Hepatocyte (in vitro differentiated cells): ENCODE measurements around the gene TMPRSS2.

ENCODE experiments used
- CTCF ChIP-seq: fragments of 200-600 bp; sonication (generic); IDR thresholded peaks from 2 replicates; pipeline ENCODE4 v1.5.1; 2016; ENCODE audit warnings: antibody characterized with exemption, mild to moderate bottlenecking; ENCODE audit not compliant: poor library complexity
- EZH2 ChIP-seq: fragments of 200-600 bp; sonication (generic); IDR thresholded peaks from 2 replicates; pipeline ENCODE4 v1.6.1; 2016; ENCODE audit warnings: antibody characterized with exemption, mild to moderate bottlenecking, borderline replicate concordance
- EZH2phosphoT487 ChIP-seq: fragments of 200-600 bp; sonication (generic); IDR thresholded peaks from one replicate; pipeline ENCODE4 v1.6.1; 2018; ENCODE audit warnings: antibody characterized with exemption, mild to moderate bottlenecking, low read depth, moderate library complexity; ENCODE audit not compliant: unreplicated experiment, severe bottlenecking

- no peak for TF ChIP-seq CTCF
- no peak for TF ChIP-seq EZH2phosphoT487
- TF ChIP-seq EZH2 = no peak
Observed at GRCh38 chr21:41426676-41427404, 81.1 kb downstream of the TMPRSS2 start.
